Astrocyte of the cerebellum (primary cell): ENCODE results near the gene DHFR.

Source experiments
- DNase-seq: peaks from one replicate; pipeline ENCODE4 v3.0.0-alpha.2; 2011; ENCODE audit warnings: low read depth
- H3K4me3 ChIP-seq: 2 replicates; pipeline ENCODE4 v1.5.1; 2011; ENCODE audit warnings: mild to moderate bottlenecking, low read depth, low read length, moderate library complexity
- in situ Hi-C: cut with HindIII; loops from 2 replicates; pipeline ENCODE4 v1.10.0; 2017; ENCODE audit warnings: low sequenced_read_pairs
- TF ChIP-seq, protein P1 (sequence below): IDR thresholded peaks from 2 replicates; pipeline ENCODE4 v1.5.1; 2012; ENCODE audit warnings: low read length, low read depth, moderate library complexity, mild to moderate bottlenecking; ENCODE audit errors: missing control alignments

Gene DHFR

DNA sequence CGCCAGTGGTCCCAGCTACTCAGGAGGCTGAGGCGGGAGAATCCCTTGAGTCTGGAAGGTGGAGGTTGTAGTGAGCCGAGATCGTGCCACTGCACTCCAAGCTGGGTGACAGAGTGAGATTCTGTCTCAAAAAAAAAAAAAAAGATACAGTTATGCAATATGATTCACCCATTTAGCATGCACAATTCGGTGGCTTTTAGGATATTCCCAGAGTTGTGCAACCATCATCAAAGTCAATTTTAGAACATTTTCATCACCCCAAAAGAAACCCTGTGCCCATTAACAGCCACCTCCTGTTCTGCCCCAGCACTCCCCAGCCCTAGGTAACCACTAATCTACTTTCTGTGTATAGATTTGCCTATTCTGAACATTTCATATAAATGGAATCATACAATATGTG, 4.3 kb upstream of the DHFR start:
- in situ Hi-C loops = no loop called here

DNA sequence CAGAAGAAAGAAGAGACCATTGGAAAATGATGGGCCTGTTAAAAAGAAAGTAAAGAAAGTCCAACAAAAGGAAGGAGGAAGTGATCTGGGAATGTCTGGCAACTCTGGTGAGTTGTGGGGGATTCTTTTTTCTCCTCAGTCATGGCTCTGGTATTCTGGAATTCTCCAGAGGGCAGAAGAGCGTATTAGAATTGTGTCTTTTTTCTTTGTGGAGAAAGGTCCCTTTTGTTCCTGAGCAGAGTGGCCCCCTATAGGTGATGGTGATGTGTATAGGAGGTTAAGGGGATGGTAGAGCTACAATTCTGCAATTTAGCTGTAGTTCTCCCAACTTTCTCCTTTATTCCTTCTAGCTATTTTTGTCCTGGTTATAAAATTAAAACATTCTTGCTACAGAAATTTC, 1.6 kb upstream of the DHFR start:
- no peak for DNase-seq
- no peak overlapping the region for H3K4me3 ChIP-seq
- TF ChIP-seq, protein P1, sequence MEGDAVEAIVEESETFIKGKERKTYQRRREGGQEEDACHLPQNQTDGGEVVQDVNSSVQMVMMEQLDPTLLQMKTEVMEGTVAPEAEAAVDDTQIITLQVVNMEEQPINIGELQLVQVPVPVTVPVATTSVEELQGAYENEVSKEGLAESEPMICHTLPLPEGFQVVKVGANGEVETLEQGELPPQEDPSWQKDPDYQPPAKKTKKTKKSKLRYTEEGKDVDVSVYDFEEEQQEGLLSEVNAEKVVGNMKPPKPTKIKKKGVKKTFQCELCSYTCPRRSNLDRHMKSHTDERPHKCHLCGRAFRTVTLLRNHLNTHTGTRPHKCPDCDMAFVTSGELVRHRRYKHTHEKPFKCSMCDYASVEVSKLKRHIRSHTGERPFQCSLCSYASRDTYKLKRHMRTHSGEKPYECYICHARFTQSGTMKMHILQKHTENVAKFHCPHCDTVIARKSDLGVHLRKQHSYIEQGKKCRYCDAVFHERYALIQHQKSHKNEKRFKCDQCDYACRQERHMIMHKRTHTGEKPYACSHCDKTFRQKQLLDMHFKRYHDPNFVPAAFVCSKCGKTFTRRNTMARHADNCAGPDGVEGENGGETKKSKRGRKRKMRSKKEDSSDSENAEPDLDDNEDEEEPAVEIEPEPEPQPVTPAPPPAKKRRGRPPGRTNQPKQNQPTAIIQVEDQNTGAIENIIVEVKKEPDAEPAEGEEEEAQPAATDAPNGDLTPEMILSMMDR = peak; percentile 20
- in situ Hi-C loops = no loop called here

More for the DNA sequence above, 4.3 kb upstream of the DHFR start:
- TF ChIP-seq, protein P1 = no peak
- no peak for DNase-seq
- no peak overlapping the region for H3K4me3 ChIP-seq

DNA sequence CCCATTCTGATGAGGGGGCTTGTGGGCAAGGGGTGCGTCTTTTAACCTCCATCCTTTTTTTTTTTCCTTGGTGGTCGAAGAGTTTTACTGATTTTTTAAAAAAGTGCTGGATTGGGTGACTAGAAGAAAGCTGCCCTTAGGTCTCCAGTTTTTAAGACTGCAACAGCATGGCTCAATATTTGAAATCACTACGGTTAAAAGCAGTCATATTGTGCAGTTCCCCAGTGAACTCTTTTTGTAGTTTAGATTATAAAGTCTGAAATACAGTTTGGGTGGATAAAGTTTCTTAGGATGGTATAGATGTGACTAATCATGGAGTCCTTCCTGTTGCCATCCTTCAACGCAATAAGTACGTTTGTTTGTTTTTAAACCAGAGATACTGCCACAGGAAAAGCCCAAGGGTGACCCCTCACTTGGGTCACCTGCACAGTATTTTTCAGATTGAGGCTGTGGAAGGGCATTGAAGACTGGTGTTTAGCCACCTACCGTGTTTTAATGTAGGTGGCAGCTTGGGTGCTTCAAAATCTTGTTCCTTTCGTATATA, 520 bp upstream of the DHFR start:
- no peak for DNase-seq
- in situ Hi-C loops = no loop called here
- peak overlapping the region; percentile 69 for H3K4me3 ChIP-seq
- TF ChIP-seq, protein P1 = no peak

DNA sequence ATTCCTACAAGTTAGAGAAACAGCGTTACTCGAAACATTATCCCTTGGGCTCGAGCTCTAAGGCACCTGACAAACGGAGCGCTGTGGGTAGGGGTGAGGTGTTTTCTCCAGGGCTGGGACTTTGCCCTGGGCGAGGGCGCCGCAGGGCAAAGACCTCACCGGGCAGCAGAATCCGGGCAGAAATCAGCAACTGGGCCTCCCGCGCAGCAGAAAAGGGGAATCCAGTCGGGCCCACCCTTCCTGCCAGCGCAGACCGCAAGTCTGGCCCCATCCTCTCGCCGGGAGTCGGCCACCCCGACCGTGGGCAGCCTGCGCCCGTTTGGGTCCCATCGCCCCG, 761 bp downstream of the DHFR start:
- TF ChIP-seq, protein P1 = no peak
- no peak for DNase-seq
- in situ Hi-C loops = no loop called here
- peak overlapping the region; percentile 69 for H3K4me3 ChIP-seq

DNA sequence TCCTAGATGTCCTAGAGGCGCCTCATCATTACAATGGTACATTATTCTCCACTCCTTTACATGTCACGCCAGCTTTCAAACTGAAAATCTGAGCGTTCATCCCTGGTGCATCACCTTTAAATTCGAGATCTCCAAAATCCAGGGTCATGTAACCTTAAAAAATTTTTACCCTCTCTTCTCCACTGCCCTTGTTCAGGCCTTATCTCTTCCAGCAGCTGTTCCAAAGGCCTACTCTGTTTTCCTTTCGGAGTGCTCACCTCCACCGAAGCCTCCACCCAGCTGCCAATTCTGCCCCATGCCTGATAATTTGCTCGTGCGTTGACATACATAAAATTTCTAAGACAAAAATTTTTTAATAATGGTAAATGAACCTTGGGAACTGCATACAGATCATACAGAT, 1.3 kb downstream of the DHFR start:
- TF ChIP-seq, protein P1 = no peak
- in situ Hi-C loops = no loop called here

DNA sequence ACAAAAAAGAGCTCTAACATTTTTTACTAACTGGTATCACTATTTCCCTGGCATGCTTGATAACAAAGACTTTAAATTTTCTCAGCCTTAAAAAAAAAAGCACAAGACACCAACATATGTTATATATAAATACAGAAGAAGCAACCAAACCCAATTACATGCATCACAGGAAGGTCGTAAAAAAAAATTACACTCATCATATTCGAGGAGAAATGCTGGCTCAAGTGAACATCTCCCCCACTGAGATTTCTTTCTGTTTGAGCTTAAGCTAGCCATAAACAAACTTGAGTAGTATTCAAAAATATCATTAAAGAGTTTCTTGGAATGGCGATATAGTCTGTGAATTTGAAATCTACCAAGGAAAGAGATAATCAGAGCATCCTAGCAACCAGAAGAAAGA, 7.9 kb downstream of the DHFR start:
- TF ChIP-seq, protein P1 = no peak
- no peak for DNase-seq
- in situ Hi-C loops = no loop called here
- no peak overlapping the region for H3K4me3 ChIP-seq

More for the DNA sequence above, 1.3 kb downstream of the DHFR start:
- DNase-seq = no peak
- peak overlapping the region; percentile 69 for H3K4me3 ChIP-seq

DNA sequence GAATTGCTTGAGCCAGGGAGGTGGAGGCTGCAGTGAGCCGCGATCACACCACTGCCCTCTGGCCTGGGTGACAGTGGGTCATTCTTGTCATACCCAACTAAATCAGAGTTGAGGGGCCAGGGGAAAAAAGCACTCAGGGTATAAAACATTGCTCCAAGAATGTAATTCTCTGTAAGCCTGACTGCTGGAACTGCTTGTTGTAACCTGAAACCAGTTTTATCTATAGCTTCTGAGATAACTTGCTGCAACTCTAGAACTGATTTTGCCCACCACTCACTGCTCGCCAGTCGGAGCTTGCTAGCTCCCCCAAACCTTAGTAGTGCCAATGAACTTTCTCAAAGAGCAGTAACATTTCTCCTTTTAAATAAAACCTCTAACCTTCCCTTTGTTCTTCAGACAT, 9.9 kb downstream of the DHFR start:
- in situ Hi-C loops = no loop called here
- no peak overlapping the region for H3K4me3 ChIP-seq
- TF ChIP-seq, protein P1 = no peak
- DNase-seq = no peak
